GM10248 (cell line): ENCODE results near the gene LIPE.

Experiments
- CTCF ChIA-PET: fragments of 300-600 bp; sonication (Branson Sonifier 250); formaldehyde crosslinking; extraction: SDS; loops from one replicate; lab custom pipeline; 2021; ENCODE audit warnings: antibody characterized with exemption; lab: Yijun Ruan, JAX
- POLR2A ChIA-PET: fragments of 350-650 bp; sonication (Branson Sonifier 250); formaldehyde crosslinking; extraction: SDS; loops from one replicate; lab custom pipeline; 2020; ENCODE audit warnings: antibody characterized with exemption; lab: Yijun Ruan, JAX
- DNase-seq: peaks from one replicate; pipeline ENCODE4 v3.0.0; 2012; ENCODE audit errors: extremely low spot score
- TF ChIP-seq, protein P1 (sequence below): IDR thresholded peaks from 2 replicates; pipeline ENCODE4 v1.5.1; 2012; ENCODE audit warnings: mild to moderate bottlenecking, low read depth; ENCODE audit errors: extremely low read depth, missing control alignments, control extremely low read depth

The LIPE gene

DNA sequence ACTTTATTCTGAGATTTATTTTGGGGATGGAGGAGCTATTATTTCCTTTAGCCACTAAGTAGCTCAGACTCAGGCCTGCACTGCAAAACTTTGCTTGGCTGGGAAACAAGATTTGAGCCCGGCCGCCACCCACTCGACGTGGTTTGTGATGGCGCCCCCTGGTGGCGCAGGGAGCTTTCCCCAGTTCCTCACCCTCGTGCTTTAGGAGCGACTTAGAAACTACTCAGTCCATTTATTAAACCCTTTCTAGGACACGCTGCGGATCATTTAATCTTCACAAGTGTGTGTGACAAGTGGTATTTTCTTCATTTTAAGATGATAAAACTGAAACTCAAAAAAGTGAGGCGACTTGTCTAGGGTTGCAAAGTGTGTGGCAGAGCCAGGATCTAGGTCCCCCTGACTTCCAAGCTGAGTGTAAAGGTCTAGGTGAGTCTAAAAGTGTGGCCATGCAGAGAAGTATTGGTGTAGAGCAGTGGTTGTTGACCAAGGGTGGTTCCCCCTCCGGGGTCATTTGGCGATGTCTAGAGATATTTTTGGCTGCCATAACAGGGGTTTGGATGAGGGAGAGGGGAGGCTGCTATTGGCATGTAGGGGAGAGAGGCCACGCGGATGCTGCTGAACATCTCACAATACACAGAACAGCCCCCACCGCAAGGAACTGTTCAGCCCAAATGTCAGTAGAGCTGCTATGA, 13.3 kb upstream of the LIPE start:
- TF ChIP-seq, protein P1, sequence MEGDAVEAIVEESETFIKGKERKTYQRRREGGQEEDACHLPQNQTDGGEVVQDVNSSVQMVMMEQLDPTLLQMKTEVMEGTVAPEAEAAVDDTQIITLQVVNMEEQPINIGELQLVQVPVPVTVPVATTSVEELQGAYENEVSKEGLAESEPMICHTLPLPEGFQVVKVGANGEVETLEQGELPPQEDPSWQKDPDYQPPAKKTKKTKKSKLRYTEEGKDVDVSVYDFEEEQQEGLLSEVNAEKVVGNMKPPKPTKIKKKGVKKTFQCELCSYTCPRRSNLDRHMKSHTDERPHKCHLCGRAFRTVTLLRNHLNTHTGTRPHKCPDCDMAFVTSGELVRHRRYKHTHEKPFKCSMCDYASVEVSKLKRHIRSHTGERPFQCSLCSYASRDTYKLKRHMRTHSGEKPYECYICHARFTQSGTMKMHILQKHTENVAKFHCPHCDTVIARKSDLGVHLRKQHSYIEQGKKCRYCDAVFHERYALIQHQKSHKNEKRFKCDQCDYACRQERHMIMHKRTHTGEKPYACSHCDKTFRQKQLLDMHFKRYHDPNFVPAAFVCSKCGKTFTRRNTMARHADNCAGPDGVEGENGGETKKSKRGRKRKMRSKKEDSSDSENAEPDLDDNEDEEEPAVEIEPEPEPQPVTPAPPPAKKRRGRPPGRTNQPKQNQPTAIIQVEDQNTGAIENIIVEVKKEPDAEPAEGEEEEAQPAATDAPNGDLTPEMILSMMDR, result peak; percentile 88
- CTCF ChIA-PET, result interaction anchor here (0.6 to 4.8 kb wide), 42 partner anchors 10 to 359 kb away, joined by 3 to 84 read pairs (median 7); partner anchors contain the start of genes CEACAM1 and POU2F2
- peak; percentile 75 for DNase-seq
- POLR2A ChIA-PET, result no interaction called here

- DNase-seq, result no peak
- ChIA-PET CTCF (interaction anchor here (3.2 to 3.8 kb wide), 2 partner anchors 16 to 93 kb away, joined by 31 to 58 read pairs; partner anchors contain the start of gene CEACAM1), POLR2A (no interaction called here)
- TF ChIP-seq, protein P1, result no peak
Measured at GRCh38 chr19:42436006-42436405, 8.8 kb upstream of the LIPE start.

DNA sequence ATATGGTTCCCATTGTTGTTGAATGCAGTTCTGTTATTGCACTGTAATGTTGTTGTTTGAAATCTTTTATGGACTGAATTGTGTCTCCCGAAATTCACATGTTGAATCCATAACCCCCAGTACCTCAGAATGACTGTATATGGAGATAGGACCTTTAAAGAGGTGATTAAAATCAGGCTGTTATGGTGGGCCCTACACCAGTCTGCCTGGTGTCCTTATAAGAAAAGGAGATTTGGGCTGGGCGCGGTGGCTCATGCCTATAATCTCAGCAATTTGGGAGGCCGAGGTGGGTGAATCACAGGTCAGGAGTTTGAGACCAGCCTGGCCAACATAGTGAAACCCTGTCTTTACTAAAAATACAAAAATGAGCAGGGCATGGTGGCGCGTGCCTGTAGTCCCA, 8.1 kb upstream of the LIPE start:
- ChIA-PET POLR2A (interaction anchor here (0.6 kb wide), 1 partner anchor 889 kb away, joined by 4 read pairs; no protein-coding TSS in a partner anchor), CTCF (interaction anchor here (1.1 to 3.8 kb wide), 2 partner anchors 15 to 29 kb away, joined by 3 to 31 read pairs; no protein-coding TSS in a partner anchor)
- DNase-seq, result no peak
- TF ChIP-seq, protein P1, result no peak

GRCh38 chr19:42433503-42434260, 6.5 kb upstream of the LIPE start:
- POLR2A ChIA-PET, result interaction anchor here (1.0 kb wide), 1 partner anchor 10 kb away, joined by 3 read pairs; no protein-coding TSS in a partner anchor

DNA sequence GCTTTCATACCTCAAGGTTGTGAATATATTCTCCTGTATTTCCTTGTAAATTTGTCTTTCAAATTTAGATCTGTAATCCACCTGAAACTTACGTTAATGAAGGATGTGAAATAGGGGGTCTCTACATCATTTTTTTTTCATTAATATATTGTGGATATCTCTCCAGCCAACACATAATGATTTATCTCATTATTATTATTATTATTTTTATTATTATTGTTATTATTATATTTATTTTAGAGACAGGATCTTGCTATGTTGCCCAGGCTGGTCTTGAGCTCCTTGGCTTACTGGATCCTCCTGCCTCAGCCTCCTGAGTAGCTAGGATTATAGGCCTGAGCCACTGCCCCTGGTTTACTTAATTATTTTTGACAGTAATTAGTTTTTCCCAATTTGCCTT, 4.3 kb upstream of the LIPE start:
- DNase-seq, result no peak
- TF ChIP-seq, protein P1, result no peak
- ChIA-PET CTCF (interaction anchor here (1.0 to 2.4 kb wide), 2 partner anchors 9 to 11 kb away, joined by 6 to 15 read pairs; no protein-coding TSS in a partner anchor), POLR2A (no interaction called here)

More at GRCh38 chr19:42433503-42434260, 6.5 kb upstream of the LIPE start:
- CTCF ChIA-PET, result interaction anchor here (0.9 to 3.8 kb wide), 18 partner anchors 8 to 325 kb away, joined by 3 to 31 read pairs (median 4); partner anchors contain the start of genes CEACAM1, CXCL17 and POU2F2
- peak; percentile 66 for DNase-seq
- TF ChIP-seq, protein P1, result peak; percentile 85

- TF ChIP-seq, protein P1, result no peak
- POLR2A ChIA-PET, result no interaction called here
- no peak for DNase-seq
- CTCF ChIA-PET, result interaction anchor here (0.9 to 8.1 kb wide), 4 partner anchors 9 to 295 kb away, joined by 3 to 55 read pairs (median 12); no protein-coding TSS in a partner anchor
Measured at GRCh38 chr19:42428676-42429075, 1.5 kb upstream of the LIPE start.
